HG03196 (cell line): ENCODE results near the gene DLEC1.
"Not testable (repeated sequence)": the region's sequence is repeated elsewhere in the genome, so short reads cannot be mapped to it uniquely, and the experiment has no call there.

Experiments used
- ATAC-seq: cut with Tn5 transposase; IDR thresholded peaks from one replicate; pipeline ENCODE4 v1.9.1; 2021; ENCODE audit not compliant: unreplicated experiment

The DLEC1 gene

GRCh38 chr3:38083871-38084333 is 44.9 kb downstream of the DLEC1 start:
- ATAC-seq, result no peak

DNA sequence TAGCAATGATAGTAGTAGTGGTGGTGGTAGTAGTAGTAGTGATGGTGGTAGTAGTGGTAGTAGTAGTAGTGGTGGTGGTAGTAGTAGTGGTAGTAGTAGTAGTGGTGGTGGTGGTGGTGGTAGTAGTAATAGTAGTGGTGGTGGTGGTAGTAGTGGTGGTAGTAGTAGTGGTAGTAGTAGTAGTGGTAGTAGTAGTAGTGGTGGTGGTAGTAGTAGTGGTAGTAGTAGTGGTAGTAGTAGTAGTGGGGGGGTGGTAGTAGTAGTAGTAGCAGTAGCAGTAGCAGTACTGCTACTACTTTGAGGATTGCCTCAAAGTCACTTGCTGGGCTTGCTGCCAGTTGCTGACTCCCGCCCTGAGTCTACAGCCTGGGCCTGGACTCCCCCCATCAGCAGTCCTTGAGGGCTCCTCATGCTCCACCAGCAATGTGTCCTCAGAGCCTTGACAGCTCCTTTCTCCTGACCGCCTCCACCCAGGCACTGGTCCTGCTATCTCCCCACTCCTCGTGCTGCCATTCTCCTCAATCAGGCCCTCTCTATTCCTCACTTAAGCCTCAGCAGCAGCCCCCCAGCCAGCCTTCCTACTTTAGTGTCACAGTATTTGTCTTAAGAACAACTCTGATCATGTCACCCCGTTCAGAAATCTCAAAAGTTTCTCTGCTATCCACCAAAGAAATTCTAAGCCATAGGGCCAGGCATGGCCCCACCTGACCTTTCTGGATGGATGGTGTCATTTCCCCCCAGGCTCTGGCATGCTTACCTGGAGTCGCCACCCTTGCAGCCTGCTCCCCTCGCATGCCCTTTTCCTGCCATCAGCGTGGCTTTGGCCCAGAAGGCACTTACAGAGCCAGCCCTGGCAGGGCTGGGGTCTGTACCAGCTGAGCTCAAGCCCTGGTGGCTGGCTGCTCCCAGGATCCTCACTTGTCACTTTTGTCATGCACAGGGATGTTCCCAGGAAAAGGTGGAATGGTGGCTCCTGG is 45.6 kb downstream of the DLEC1 start:
- no peak for ATAC-seq

DNA sequence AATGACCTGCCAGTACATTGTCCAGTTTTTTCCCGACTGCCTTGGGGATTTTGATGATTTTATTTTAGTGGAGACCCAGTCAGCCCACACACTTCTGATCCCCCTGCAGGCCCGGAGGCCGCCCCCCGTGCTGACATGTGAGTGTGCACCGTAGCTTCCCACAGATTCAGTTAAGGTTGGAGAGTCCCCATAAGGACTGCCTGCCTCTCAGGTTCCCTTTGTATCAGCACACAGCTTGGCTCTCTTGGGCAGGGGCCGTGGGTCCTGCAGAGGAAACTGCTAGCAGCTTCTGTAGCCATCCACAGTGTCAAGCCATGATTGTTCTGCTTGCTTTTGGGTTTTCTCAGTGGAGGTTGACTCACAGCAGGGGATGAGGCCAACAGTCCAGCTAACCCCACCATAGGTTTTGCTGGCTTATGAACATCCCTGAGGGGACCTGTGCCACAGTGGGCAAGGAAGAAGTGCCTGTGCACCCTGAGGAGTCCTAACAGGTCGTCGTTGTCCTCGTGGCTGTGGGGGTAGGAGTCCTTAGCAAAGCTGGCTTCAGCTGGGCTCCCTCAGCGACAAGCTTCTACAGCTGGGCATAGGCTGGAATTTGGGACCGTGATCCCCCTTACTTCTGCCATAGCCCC is 46.4 kb downstream of the DLEC1 start:
- no peak for ATAC-seq

DNA sequence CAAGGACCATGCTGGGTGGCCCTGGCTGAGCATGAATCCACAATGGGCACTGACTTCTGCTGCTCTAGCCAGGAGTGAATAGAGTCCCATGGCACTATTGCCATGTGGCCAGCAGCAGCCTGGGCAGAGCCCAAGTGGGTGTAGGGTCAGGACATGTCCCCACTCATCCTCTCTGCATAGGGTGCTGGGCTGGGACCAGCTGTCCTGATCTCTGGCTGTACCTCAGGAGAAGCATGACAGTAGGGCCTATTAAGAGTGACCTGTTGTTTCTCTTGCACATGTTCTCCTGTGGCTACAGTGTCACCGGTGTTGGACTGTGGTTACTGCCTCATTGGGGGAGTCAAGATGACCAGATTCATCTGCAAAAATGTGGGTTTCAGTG is 46.9 kb downstream of the DLEC1 start:
- ATAC-seq, result no peak

GRCh38 chr3:38086496-38086895 is 47.5 kb downstream of the DLEC1 start:
- no peak for ATAC-seq

GRCh38 chr3:38087278-38087677 is 48.3 kb downstream of the DLEC1 start:
- ATAC-seq, result not testable (repeated sequence)

- ATAC-seq, result no peak
Observed at GRCh38 chr3:38088126-38089078, 49.4 kb downstream of the DLEC1 start.

DNA sequence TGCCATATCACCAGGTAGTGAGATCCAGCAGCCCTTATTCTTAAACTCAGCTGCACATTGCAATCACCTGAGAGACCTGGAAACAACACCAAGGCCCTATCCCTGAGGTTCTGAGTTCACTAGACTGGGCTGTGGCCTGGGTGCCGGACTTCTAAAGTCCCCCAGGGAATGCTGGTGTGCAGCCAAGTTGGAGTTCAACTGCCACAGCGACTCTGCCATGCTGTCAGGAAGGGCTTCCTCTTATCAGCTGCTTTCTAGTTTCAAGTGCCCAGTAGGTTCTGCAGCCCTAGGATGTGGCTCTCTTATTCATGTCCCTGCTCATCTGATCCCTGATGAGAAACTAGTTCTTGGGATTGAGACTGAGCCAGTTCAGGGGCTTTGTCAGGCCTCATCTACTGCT is 50.2 kb downstream of the DLEC1 start:
- ATAC-seq, result no peak

- no peak for ATAC-seq
Observed at GRCh38 chr3:38090453-38090852, 51.4 kb downstream of the DLEC1 start.

- no peak for ATAC-seq
Observed at GRCh38 chr3:38094999-38095398, 56.0 kb downstream of the DLEC1 start.

GRCh38 chr3:38095669-38096483 is 56.9 kb downstream of the DLEC1 start:
- no peak for ATAC-seq

DNA sequence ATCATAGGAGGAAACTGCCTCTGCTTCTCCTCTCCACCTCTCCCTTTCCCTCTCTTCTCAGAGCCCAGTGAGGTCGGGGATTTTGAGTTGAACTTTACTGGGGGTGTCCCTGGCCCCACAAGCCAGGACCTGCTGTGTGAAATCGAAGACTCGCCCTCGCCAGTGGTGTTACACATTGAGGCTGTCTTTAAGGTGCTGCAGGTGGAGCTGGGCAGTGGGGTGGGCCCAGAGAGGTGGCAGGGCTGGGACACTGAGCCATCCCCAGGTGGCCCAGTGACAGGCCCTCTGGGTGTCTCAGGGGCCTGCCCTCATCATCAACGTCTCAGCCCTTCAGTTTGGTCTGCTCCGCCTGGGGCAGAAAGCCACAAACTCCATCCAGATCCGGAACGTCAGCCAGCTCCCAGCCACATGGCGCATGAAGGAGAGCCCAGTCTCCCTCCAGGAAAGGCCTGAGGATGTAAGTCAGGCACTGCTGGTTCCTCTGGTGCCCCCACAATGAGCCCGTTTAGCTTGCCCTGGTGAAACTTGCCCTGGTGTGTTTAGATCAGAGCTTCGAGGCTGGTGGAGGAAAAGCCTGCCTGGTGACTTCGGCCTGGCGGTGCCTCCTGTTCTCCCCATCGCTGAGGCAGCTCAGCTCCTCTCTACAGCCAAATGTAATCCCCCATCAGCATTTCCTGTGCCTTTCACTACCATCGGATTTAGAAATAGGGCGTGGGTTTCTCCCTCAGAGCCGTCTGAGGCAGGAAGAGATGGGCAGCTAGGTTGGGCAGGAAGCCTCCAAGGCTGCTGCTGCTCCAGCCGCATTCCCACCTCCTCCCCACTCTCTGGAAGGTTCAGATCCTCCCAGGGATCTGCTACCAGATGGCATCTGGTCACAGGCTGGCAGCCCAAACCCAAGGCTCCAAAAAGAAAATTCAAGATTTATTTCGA is 58.7 kb downstream of the DLEC1 start:
- ATAC-seq, result no peak

GRCh38 chr3:38098376-38098723 is 59.3 kb downstream of the DLEC1 start:
- no peak for ATAC-seq

DNA sequence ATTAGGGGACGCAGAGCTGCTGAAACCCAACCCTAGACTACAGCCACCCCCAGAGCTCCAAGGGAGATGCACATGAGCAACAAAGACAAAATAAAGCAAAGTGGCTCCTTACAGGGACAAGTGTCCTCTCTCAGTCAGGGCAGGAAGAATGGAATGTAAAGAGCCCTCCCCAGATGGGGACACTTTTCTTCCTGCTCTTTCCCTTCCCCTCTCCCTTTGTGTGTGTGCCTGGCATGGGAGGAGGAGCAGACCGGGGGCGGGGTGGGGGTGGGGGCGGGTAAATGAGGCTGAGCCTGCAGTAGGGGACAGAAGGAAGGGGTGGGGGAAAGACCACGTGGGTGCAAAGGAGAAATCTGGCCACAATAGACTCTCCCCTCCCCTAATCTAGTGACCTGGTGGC is 60.5 kb downstream of the DLEC1 start:
- no peak for ATAC-seq

GRCh38 chr3:38100498-38100897 is 61.5 kb downstream of the DLEC1 start:
- ATAC-seq, result no peak

- ATAC-seq, result no peak
Observed at GRCh38 chr3:38101811-38102443, 62.9 kb downstream of the DLEC1 start.

DNA sequence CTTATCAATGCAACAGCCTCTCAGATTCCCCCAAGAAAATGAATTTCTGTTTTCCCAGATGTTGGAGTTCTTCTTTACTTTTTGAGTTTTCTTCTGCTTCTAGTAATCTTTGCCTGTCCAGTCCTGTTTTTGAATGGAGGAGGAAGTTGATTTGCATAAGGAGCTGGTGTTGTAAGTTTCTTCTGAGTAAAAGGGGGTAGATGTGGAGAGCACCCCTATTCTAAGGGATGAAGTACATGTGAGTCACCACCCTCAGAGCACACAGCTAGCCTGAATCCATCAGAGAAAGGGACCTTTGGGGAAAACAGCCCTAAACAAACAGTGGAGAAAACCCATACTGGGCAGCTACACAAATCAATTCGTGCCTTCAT is 63.4 kb downstream of the DLEC1 start:
- ATAC-seq, result no peak

DNA sequence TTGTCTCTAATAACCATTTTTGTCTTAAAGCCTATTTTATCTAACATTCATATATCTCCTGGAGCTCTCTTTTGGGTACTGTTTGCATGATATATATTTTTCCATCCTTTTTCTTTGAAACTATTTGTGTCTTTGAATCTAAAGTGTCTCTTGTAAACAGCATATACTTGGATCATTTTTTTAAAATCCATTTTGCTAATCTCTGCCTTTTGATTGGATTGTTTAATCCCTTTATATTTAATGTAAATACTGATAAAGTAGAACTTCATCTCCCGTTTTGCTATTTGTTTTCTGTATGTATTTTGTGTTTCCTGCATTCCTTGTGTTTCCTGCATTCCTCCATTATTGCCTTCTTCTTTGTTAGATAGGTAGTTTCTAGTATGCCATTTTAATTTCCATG is 66.5 kb downstream of the DLEC1 start:
- no peak for ATAC-seq
